Measurements from ENCODE around the gene PTPRCAP.

Gene PTPRCAP

GRCh38 chr11:67397536-67397935 lies 39.9 kb downstream of the PTPRCAP start:
- TF ChIP-seq CTCF (IDR thresholded peaks at IDR 0.05; ENCODE audit: low read depth, low read length, missing control alignments) = no peak
- in situ Hi-C loops (cut with HindIII; ENCODE audit: low sequenced_read_pairs) = no loop called here
- DNase-seq (ENCODE audit: low read depth) = no peak
- H3K4me3 ChIP-seq (ENCODE audit: low read depth, low read length) = no peak overlapping the region

- H3K4me3 ChIP-seq (ENCODE audit: low read depth, low read length) = no peak overlapping the region
Measured at GRCh38 chr11:67396587-67397389, 40.7 kb downstream of the PTPRCAP start.

GRCh38 chr11:67396259-67396581 lies 41.3 kb downstream of the PTPRCAP start:
- in situ Hi-C loops (cut with HindIII; ENCODE audit: low sequenced_read_pairs) = no loop called here
- no peak for DNase-seq (ENCODE audit: low read depth)
- no peak overlapping the region for H3K4me3 ChIP-seq (ENCODE audit: low read depth, low read length)
- no peak for TF ChIP-seq CTCF (IDR thresholded peaks at IDR 0.05; ENCODE audit: low read depth, low read length, missing control alignments)

More at GRCh38 chr11:67396587-67397389, 40.7 kb downstream of the PTPRCAP start:
- DNase-seq (ENCODE audit: low read depth) = no peak
- in situ Hi-C loops (cut with HindIII; ENCODE audit: low sequenced_read_pairs) = no loop called here
- TF ChIP-seq CTCF (IDR thresholded peaks at IDR 0.05; ENCODE audit: low read depth, low read length, missing control alignments) = no peak

- DNase-seq (ENCODE audit: low read depth) = no peak
- in situ Hi-C loops (cut with HindIII; ENCODE audit: low sequenced_read_pairs) = no loop called here
- no peak overlapping the region for H3K4me3 ChIP-seq (ENCODE audit: low read depth, low read length)
- no peak for TF ChIP-seq CTCF (IDR thresholded peaks at IDR 0.05; ENCODE audit: low read depth, low read length, missing control alignments)
Measured at GRCh38 chr11:67395555-67396258, 41.8 kb downstream of the PTPRCAP start.

GRCh38 chr11:67393990-67394389 lies 43.5 kb downstream of the PTPRCAP start:
- TF ChIP-seq CTCF (IDR thresholded peaks at IDR 0.05; ENCODE audit: low read depth, low read length, missing control alignments) = no peak
- no peak overlapping the region for H3K4me3 ChIP-seq (ENCODE audit: low read depth, low read length)
- in situ Hi-C loops (cut with HindIII; ENCODE audit: low sequenced_read_pairs) = no loop called here
- DNase-seq (ENCODE audit: low read depth) = no peak

- no peak overlapping the region for H3K4me3 ChIP-seq (ENCODE audit: low read depth, low read length)
- no peak for TF ChIP-seq CTCF (IDR thresholded peaks at IDR 0.05; ENCODE audit: low read depth, low read length, missing control alignments)
- in situ Hi-C loops (cut with HindIII; ENCODE audit: low sequenced_read_pairs) = no loop called here
- DNase-seq (ENCODE audit: low read depth) = no peak
Measured at GRCh38 chr11:67393437-67393836, 44.0 kb downstream of the PTPRCAP start.
